Esophagus muscularis mucosa (tissue), 4 donors: ENCODE measurements around the gene CLDN24. TPM values are rescaled to one million over a fixed set of nuclear protein-coding genes. Genes with fewer than 3 reads are reported as not detected.

Source experiments
- DNase-seq: peaks from one replicate; pipeline ENCODE4 v3.0.0-alpha.2; 2017; ENCODE audit errors: extremely low spot score
- H3K27ac ChIP-seq, 4 donors: fragments of 200-600 bp; sonication (generic); replicated peaks in 1 of 4; 1 replicate in 3 of 4; 2 replicates in 1 of 4; pipeline ENCODE4 v1.5.1; 2016 to 2019; ENCODE audit warnings: mild to moderate bottlenecking in 1 of 4
- H3K27me3 ChIP-seq, 4 donors: fragments of 200-600 bp; sonication (generic); one replicate each; pipeline versions ENCODE4 v1.5.1 to v1.6.0; 2016 to 2019
- H3K36me3 ChIP-seq, 4 donors: fragments of 200-600 bp; sonication (generic); one replicate each; pipeline ENCODE4 v1.5.1; 2016 to 2019
- H3K4me1 ChIP-seq, 4 donors: fragments of 200-600 bp; sonication (generic); one replicate each; pipeline ENCODE4 v1.5.1; 2016 to 2019
- H3K4me3 ChIP-seq, 4 donors: fragments of 200-600 bp; sonication (generic); 1 replicate in 2 of 4; 2 replicates in 2 of 4; pipeline ENCODE4 v1.5.1; 2016 to 2019; ENCODE audit warnings: mild to moderate bottlenecking in 4 of 4, moderate library complexity in 1 of 4
- H3K9me3 ChIP-seq, 4 donors: fragments of 200-600 bp; sonication (generic); 1 replicate in 3 of 4; 2 replicates in 1 of 4; pipeline ENCODE4 v1.5.1; 2016 to 2019
- CTCF ChIP-seq, 3 experiments: fragments of 200-600 bp in 2 of 3; fragments of 450-650 bp in 1 of 3; sonication (generic) in 2 of 3; IDR thresholded peaks; one replicate each; pipeline ENCODE4 v1.5.1; 2017 to 2019; ENCODE audit warnings: antibody characterized with exemption in 3 of 3, mild to moderate bottlenecking in 2 of 3, moderate library complexity in 1 of 3
- EP300 ChIP-seq: sonication (generic); formaldehyde crosslinking; IDR thresholded peaks from one replicate; pipeline ENCODE4 v1.6.1; 2017; ENCODE audit warnings: antibody characterized with exemption
- POLR2A ChIP-seq: fragments of 450-650 bp; IDR thresholded peaks from one replicate; pipeline ENCODE4 v1.6.1; 2017; ENCODE audit warnings: antibody characterized with exemption, moderate library complexity, mild to moderate bottlenecking, low read depth
- POLR2AphosphoS5 ChIP-seq, 2 donors: sonication (generic); formaldehyde crosslinking; IDR thresholded peaks; one replicate each; pipeline ENCODE4 v1.6.1; 2017; ENCODE audit warnings: antibody characterized with exemption in 2 of 2
- WGBS: methylation state at CpG from one replicate; pipeline ENCODE4 v1.1.5; 2018; 5-methylcytosine and 5-hydroxymethylcytosine counted together
- intact Hi-C: fragments of 100-400 bp; cut with DNase I; formaldehyde crosslinking; loops from one replicate; pipeline ENCODE4 v1.15.1; 2023
- total RNA-seq, 4 donors: library from RNA; depleted of rRNA; stranded (reverse); fragments of >200 nt; gene quantifications; one replicate each; pipeline versions ENCODE4 v1.1.0 to v1.2.1, GENCODE V29; 2016

Gene CLDN24
- total RNA-seq, 4 donors from 2014 or later, result not detected

DNA sequence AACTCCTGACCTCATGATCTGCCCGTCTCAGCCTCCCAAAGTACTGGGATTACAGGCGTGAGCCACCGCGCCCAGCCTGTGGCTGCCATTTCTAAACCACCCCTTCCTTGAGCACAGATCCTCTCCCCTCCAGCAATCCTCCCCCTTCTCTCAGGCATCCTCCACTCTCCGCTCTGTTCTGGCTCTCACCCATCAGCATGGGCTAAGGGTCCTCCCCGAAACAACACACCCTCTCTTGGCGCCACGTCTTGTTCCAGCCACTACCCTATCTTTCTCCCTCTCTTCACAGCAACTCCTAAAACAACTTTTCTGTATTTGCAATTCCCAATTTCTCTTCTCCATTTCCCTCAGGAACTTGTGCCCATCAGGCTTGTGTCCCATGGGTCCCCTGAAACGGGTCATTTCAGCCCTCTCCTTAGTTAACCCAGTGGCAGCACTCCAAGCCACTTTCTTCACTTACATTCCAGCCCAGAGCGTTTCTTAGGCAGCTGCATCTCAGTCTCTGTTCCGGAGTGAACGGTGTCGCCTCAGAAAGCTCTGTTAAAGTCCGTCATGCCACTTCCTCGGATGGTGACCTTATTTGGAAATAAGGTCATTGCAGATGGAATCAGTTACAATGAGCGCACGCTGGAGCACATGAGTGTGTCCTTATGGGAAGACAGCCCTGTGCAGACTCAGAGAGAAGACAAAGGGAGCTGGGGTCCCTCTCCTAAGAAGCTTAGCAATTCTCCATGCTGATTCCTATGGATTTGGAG, 28.3 kb upstream of the CLDN24 start:
- intact Hi-C loops, result no loop called here
- WGBS, result 84% methylated on average over 16 of the region's 17 CpGs

GRCh38 chr4:183349673-183350072, 27.4 kb upstream of the CLDN24 start:
- Histone ChIP-seq H3K9me3 (no peaks in the 10 kb centered on the region), H3K27me3 (peaks cover 0 to 42% (median 0%) of the 10 kb centered on the region in 4 donors), H3K36me3 (no peaks in the 10 kb centered on the region), H3K27ac (no peak overlapping the region), H3K4me3 (no peak overlapping the region), H3K4me1 (no peaks in the 10 kb centered on the region)
- intact Hi-C loops, result no loop called here
- TF ChIP-seq POLR2A (no peak), POLR2AphosphoS5 (IDR thresholded peaks at IDR 0.05) (no peak), CTCF (IDR thresholded peaks at IDR 0.05) (no peak), EP300 (no peak)
- no peak for DNase-seq
- WGBS, result 93% methylated on average over 9 of the region's 9 CpGs

More for the DNA sequence above, 28.3 kb upstream of the CLDN24 start:
- Histone ChIP-seq H3K9me3 (no peaks in the 10 kb centered on the region), H3K27me3 (peaks cover 0 to 38% (median 0%) of the 10 kb centered on the region in 4 donors), H3K27ac (no peak overlapping the region), H3K36me3 (no peaks in the 10 kb centered on the region), H3K4me1 (no peaks in the 10 kb centered on the region), H3K4me3 (no peak overlapping the region)
- no peak for DNase-seq
- TF ChIP-seq CTCF (IDR thresholded peaks at IDR 0.05) (no peak), EP300 (no peak), POLR2A (no peak), POLR2AphosphoS5 (IDR thresholded peaks at IDR 0.05) (no peak)

GRCh38 chr4:183348706-183349659, 26.8 kb upstream of the CLDN24 start:
- Histone ChIP-seq H3K36me3 (no peaks in the 10 kb centered on the region), H3K4me3 (no peak overlapping the region), H3K9me3 (no peaks in the 10 kb centered on the region), H3K4me1 (no peaks in the 10 kb centered on the region), H3K27me3 (peaks cover 0 to 46% (median 0%) of the 10 kb centered on the region in 4 donors), H3K27ac (no peak overlapping the region)
- TF ChIP-seq CTCF (IDR thresholded peaks at IDR 0.05) (no peak), POLR2A (no peak), POLR2AphosphoS5 (IDR thresholded peaks at IDR 0.05) (no peak), EP300 (no peak)
- intact Hi-C loops, result no loop called here
- no peak for DNase-seq
- WGBS, result 69% methylated on average over 17 of the region's 17 CpGs

DNA sequence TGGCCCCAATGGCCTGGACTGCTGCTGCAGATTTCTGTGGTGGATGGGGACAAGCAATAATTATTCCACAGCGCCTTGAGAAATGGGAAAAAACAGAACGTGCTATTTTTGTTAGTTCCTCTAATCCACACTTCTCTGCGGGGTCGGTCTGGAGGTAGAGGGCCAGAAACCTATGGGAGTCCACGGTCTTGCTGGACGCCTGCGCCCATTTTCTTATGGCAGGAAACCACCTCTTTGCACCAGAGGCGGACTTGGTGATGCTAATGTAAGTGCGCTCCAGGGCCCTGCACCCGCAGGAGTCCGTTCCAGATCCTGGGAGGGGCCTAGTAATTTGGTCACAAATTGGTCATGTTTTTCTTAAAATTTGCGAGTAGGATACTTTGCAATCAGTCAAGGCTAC, 25.9 kb upstream of the CLDN24 start:
- Histone ChIP-seq H3K9me3 (no peaks in the 10 kb centered on the region), H3K27me3 (peaks cover 0 to 51% (median 0%) of the 10 kb centered on the region in 4 donors), H3K27ac (no peak overlapping the region), H3K36me3 (no peaks in the 10 kb centered on the region), H3K4me1 (peaks cover 0 to 3% (median under 1%) of the 10 kb centered on the region in 4 donors), H3K4me3 (no peak overlapping the region)
- no peak for TF ChIP-seq POLR2AphosphoS5 (IDR thresholded peaks at IDR 0.05)
- no peak for TF ChIP-seq EP300
- TF ChIP-seq CTCF (IDR thresholded peaks at IDR 0.05), result no peak
- TF ChIP-seq POLR2A, result no peak
- intact Hi-C loops, result no loop called here
- WGBS, result 90% methylated on average over 12 of the region's 12 CpGs
- DNase-seq, result no peak
